Measurements from ENCODE around the gene ATP4B. TPM values are rescaled to one million over a fixed set of nuclear protein-coding genes. Genes with fewer than 3 reads are reported as not detected.

ATP4B gene
- total RNA-seq, 1 experiment from 2014 or later: not detected

GRCh38 chr13:113636266-113636963 is 21.6 kb downstream of the ATP4B start:
- no peaks in the 10 kb centered on the region for H3K9me3 Mint-ChIP-seq (ENCODE audit: unreplicated experiment)
- no peaks in the 10 kb centered on the region for H3K27me3 Mint-ChIP-seq (ENCODE audit: insufficient read depth, unreplicated experiment)
- no peaks in the 10 kb centered on the region for H3K4me1 Mint-ChIP-seq (ENCODE audit: insufficient read depth, unreplicated experiment)
- no peak for TF ChIP-seq CTCF (IDR thresholded peaks at IDR 0.05; ENCODE audit: unreplicated experiment)
- POLR2A ChIA-PET: no interaction called here
- no peak overlapping the region for H3K27ac Mint-ChIP-seq (ENCODE audit: low read depth, unreplicated experiment)
- CTCF ChIA-PET: no interaction called here
- no TSS peak for BruUV-seq (replicated peaks)
- peaks cover 85% of the 10 kb centered on the region for H3K36me3 Mint-ChIP-seq (ENCODE audit: insufficient read depth, unreplicated experiment)
- intact Hi-C loops (cut with micrococcal nuclease): no loop called here
- H3K4me3 Mint-ChIP-seq (ENCODE audit: unreplicated experiment): no peak overlapping the region
- DNase-seq (ENCODE audit: unreplicated experiment): no peak

GRCh38 chr13:113635709-113636108 is 22.3 kb downstream of the ATP4B start:
- Mint-ChIP-seq H3K27ac (ENCODE audit: low read depth, unreplicated experiment) (no peak overlapping the region), H3K36me3 (ENCODE audit: insufficient read depth, unreplicated experiment) (peaks cover 82% of the 10 kb centered on the region)
- intact Hi-C loops (cut with micrococcal nuclease): no loop called here

GRCh38 chr13:113635048-113635420 is 23.0 kb downstream of the ATP4B start:
- Mint-ChIP-seq H3K36me3 (ENCODE audit: insufficient read depth, unreplicated experiment) (peaks cover 75% of the 10 kb centered on the region), H3K27me3 (ENCODE audit: insufficient read depth, unreplicated experiment) (no peaks in the 10 kb centered on the region), H3K9me3 (ENCODE audit: unreplicated experiment) (no peaks in the 10 kb centered on the region), H3K4me3 (ENCODE audit: unreplicated experiment) (no peak overlapping the region), H3K27ac (ENCODE audit: low read depth, unreplicated experiment) (no peak overlapping the region), H3K4me1 (ENCODE audit: insufficient read depth, unreplicated experiment) (no peaks in the 10 kb centered on the region)
- BruUV-seq (replicated peaks): no TSS peak
- ChIA-PET CTCF (no interaction called here), POLR2A (interaction anchor here (0.6 kb wide), 1 partner anchor 139 kb away, joined by 3 read pairs; no protein-coding TSS in a partner anchor)
- no peak for TF ChIP-seq CTCF (IDR thresholded peaks at IDR 0.05; ENCODE audit: unreplicated experiment)
- no peak for DNase-seq (ENCODE audit: unreplicated experiment)
- intact Hi-C loops (cut with micrococcal nuclease): no loop called here

More at GRCh38 chr13:113635709-113636108, 22.3 kb downstream of the ATP4B start:
- Mint-ChIP-seq H3K4me3 (ENCODE audit: unreplicated experiment) (no peak overlapping the region), H3K9me3 (ENCODE audit: unreplicated experiment) (no peaks in the 10 kb centered on the region), H3K4me1 (ENCODE audit: insufficient read depth, unreplicated experiment) (no peaks in the 10 kb centered on the region), H3K27me3 (ENCODE audit: insufficient read depth, unreplicated experiment) (no peaks in the 10 kb centered on the region)
- no TSS peak for BruUV-seq (replicated peaks)
- CTCF ChIA-PET: no interaction called here
- no peak for DNase-seq (ENCODE audit: unreplicated experiment)
- POLR2A ChIA-PET: no interaction called here
- no peak for TF ChIP-seq CTCF (IDR thresholded peaks at IDR 0.05; ENCODE audit: unreplicated experiment)

- Mint-ChIP-seq H3K27me3 (ENCODE audit: insufficient read depth, unreplicated experiment) (no peaks in the 10 kb centered on the region), H3K4me3 (ENCODE audit: unreplicated experiment) (no peak overlapping the region), H3K4me1 (ENCODE audit: insufficient read depth, unreplicated experiment) (no peaks in the 10 kb centered on the region), H3K27ac (ENCODE audit: low read depth, unreplicated experiment) (no peak overlapping the region), H3K36me3 (ENCODE audit: insufficient read depth, unreplicated experiment) (peaks cover 73% of the 10 kb centered on the region), H3K9me3 (ENCODE audit: unreplicated experiment) (no peaks in the 10 kb centered on the region)
- POLR2A ChIA-PET: interaction anchor here (0.6 kb wide), 1 partner anchor 140 kb away, joined by 3 read pairs; no protein-coding TSS in a partner anchor
- TF ChIP-seq CTCF (IDR thresholded peaks at IDR 0.05; ENCODE audit: unreplicated experiment): no peak
- no TSS peak for BruUV-seq (replicated peaks)
- CTCF ChIA-PET: no interaction called here
- intact Hi-C loops (cut with micrococcal nuclease): no loop called here
- DNase-seq (ENCODE audit: unreplicated experiment): no peak
Observed at GRCh38 chr13:113634279-113635047, 23.5 kb downstream of the ATP4B start.

Measured in MCF 10A (cell line).